Measurements from ENCODE around the gene HNRNPC.

Gene HNRNPC

DNA sequence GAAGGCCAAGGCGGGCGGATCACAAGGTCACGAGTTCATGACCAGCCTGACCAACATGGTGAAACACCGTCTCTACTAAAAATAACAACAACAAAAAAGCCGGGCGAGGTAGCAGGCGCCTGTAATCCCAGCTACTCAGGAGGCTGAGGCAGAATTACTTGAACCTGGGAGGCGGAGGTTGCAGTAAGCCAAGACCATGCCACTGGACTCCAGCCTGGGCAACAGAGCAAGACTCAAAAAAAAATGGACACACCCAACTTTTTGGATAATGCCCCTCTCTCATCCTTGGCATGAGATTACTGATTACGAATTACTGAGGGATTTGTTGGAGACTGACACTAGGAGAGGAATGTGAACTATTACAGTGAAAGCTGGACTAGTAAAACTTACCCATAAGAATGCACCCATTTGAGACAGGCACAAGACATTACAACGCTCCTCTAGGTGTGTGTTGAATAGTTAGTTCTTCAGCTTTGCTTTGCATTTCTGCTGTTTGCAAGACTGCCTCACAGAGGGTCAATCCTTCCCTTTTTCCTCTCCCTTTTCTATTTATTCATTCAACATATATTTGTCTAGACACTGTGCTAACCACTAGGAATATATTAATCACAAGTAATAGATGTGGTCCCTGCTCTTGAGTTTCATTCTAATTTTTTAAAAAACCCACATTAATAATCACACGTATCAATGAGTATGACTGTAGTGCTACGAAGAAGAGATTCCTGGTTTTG, 67.3 kb downstream of the HNRNPC start:
- TF ChIP-seq, protein P1, sequence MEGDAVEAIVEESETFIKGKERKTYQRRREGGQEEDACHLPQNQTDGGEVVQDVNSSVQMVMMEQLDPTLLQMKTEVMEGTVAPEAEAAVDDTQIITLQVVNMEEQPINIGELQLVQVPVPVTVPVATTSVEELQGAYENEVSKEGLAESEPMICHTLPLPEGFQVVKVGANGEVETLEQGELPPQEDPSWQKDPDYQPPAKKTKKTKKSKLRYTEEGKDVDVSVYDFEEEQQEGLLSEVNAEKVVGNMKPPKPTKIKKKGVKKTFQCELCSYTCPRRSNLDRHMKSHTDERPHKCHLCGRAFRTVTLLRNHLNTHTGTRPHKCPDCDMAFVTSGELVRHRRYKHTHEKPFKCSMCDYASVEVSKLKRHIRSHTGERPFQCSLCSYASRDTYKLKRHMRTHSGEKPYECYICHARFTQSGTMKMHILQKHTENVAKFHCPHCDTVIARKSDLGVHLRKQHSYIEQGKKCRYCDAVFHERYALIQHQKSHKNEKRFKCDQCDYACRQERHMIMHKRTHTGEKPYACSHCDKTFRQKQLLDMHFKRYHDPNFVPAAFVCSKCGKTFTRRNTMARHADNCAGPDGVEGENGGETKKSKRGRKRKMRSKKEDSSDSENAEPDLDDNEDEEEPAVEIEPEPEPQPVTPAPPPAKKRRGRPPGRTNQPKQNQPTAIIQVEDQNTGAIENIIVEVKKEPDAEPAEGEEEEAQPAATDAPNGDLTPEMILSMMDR (conservative IDR thresholded peaks at IDR 0.05) = no peak
- no peak for TF ChIP-seq ZFX (IDR thresholded peaks at IDR 0.05)

DNA sequence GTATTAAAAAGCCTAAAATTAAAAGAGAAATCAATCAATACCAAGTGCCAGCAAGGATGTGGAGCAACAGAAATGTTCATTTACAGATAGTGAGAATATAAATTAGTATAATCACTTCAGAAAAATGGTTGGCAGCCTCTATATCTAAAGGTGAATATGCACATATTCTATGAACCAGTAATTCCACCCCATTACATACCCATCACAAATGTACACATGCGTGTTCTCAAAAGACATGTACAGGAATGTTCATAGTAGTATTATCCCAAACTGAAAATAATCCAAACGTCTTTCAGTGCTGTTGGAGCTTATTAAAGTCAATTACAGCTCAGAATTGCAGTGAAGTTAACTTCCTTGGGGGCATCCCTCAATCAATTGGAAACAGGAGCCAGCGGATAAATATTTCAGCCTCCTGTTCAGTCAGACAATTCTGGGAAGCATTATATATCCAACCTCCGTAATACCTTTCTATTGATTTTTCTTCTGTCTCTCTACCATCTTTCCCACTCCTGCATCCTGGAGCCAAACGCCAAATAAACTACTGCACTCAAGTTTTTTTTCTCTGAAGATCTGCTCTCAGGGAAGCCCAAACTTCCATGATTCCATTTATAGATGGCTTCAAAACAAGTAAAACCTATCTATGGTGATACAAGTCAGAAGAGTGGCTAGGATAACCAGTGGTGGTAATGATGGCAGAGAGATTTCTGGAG, 68.3 kb downstream of the HNRNPC start:
- TF ChIP-seq, protein P1 (conservative IDR thresholded peaks at IDR 0.05) = no peak
- no peak for TF ChIP-seq ZFX (IDR thresholded peaks at IDR 0.05)

More for the DNA sequence above, 67.3 kb downstream of the HNRNPC start:
- H3K27ac ChIP-seq = no peak overlapping the region

DNA sequence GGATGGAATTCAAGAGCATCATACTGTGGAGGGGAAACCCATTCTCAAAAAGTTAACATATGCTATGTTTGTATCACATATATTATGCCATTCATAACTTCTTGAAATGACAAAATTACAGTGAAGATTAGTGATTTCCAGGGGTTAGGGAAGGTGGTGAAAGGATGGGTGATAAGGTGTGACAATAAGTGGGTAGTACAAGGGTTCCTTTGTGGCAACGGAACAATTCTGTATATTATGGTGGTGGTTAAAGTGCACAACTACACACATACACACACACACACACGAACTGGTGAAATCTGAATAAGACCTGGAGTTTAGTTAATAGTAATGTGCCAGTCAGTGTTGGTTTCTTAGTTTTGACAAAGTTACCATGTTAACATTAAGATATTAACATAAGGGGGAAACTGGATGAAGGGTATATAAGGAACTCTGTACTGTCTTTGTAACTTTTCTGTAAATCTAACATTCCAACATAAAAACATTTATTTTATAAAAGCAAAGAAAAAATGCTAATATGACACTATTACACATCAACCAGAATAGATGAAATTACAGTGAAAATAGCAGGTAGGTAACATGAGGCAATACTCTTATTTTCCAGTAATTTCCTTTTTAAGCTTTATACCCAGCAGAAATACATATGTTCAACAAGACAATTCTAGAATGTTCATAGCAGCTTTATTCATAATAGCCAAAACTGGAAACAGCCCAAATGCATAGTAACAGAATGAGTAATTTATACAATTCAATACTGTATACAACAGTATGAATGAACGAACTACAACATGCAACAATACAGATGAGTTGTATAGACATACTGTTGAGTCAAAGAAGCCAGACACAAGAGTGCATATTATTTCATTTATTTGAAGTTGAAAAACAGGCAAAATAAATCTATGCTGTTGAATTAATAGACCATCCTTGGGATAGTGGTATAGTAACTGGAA, 69.4 kb downstream of the HNRNPC start:
- TF ChIP-seq, protein P1 (conservative IDR thresholded peaks at IDR 0.05) = no peak
- no peak for TF ChIP-seq ZFX (IDR thresholded peaks at IDR 0.05)

More for the DNA sequence above, 68.3 kb downstream of the HNRNPC start:
- H3K27ac ChIP-seq = no peak overlapping the region

DNA sequence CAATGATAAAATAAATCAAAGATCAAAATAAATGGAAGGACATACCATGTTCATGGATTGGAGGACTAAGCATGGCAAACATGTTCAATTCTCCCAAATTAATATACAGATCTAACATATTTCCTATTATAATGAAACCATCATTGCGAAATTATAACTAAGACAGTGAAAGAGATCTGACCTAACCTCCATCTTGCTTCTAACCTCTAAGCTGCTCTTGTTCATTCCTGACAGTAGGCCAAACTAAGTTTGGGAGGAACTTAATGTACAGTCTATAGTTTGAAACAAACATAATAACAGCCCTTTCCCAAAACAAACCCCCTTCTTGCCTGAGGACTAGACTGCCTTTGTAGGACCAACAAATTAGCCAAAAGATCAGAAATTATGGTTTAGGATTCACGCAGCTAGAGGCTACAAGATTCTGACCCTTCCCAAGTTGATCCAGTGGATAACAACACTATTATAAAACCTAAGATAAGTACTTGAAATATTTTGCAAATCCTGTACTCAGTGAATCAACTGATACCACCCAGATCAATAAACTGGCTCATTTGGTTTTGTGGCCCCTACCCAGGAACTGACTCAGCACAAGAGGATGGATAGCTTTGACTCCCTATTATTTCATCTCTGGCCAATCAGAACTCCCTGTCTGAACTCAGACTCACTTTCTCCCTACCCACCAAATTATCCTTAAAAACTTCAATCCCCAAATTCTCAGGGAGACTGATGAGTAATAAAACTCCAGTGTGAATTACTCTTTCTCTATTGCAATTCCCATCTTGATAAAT, 71.6 kb downstream of the HNRNPC start:
- H3K27ac ChIP-seq = no peak overlapping the region
- no peak for TF ChIP-seq ZFX (IDR thresholded peaks at IDR 0.05)
- TF ChIP-seq, protein P1 (conservative IDR thresholded peaks at IDR 0.05) = no peak

More for the DNA sequence above, 69.4 kb downstream of the HNRNPC start:
- H3K27ac ChIP-seq = no peak overlapping the region

DNA sequence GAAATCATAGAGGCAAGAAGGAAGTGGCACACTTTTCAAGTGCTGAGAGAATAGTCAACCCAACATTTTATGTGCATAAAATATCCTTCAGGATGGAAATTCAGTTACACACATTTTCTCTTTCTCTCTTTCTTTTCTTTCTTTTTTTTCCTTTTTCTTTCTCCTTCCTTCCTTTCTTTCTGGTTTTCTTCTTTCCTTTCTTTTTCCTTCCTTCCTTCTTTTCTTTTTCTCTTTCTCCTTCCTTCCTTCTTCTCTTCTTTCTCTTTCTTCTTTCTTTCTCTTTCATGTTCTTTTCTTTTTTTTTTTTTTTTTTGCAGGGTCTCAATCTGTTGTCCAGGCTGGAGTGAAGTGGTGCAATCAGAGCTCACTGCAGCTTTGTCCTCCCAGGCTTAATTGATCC, 74.6 kb downstream of the HNRNPC start:
- TF ChIP-seq ZFX (IDR thresholded peaks at IDR 0.05) = no peak
- TF ChIP-seq, protein P1 (conservative IDR thresholded peaks at IDR 0.05) = no peak
- H3K27ac ChIP-seq = no peak overlapping the region

DNA sequence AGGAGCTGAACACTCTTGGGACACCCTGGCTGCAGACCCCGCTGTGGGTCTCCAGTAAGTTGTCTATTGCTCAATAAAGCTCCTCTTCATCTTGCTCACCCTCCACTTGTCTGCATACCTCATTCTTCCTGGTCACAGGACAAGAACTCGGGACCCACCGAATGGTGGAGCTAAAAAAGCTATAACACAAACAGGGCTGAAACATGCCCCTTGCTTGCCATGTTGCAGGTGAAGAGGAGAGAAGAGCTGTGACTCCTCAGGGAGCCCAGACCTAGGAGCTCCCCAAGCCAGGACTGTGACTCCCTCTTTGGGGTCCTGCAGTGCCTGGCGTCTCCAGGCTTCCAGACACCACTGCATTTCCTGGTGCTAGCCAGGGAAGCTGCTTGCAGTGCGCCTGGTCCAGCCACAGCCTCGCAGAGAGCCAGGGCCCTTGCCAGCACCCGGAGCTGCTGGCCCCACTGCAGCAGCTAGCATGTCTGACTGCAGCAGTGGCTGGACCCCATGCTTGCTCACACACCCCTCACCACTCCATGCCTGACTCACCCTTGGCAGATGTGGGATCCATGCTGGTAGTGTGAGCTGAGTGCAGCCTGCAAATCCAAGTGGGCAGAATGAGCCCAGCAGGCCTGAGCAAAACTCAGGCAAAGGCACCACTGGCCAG, 76.2 kb downstream of the HNRNPC start:
- TF ChIP-seq, protein P1 (conservative IDR thresholded peaks at IDR 0.05) = no peak
- TF ChIP-seq ZFX (IDR thresholded peaks at IDR 0.05) = no peak
- no peak overlapping the region for H3K27ac ChIP-seq
